ENCODE data around the gene LRRC8B. TPM values are rescaled to one million over a fixed set of nuclear protein-coding genes. Genes with fewer than 3 reads are reported as not detected.

Gene LRRC8B
- total and polyA plus RNA-seq, 2 donors from 2014 or later = 2.4 to 15.1 TPM

GRCh38 chr1:89635825-89636815 lies 111.5 kb downstream of the LRRC8B start:
- no peak for TF ChIP-seq CTCF (IDR thresholded peaks at IDR 0.05; ENCODE audit: borderline replicate concordance, extremely low read depth, insufficient read depth)
- Histone ChIP-seq H3K27me3 (ENCODE audit: control insufficient read depth, insufficient read depth, low read length) (no peaks in the 10 kb centered on the region), H3K4me1 (ENCODE audit: control insufficient read depth in 2 of 3, insufficient read depth in 2 of 3, low read depth in 1 of 3, low read length in 3 of 3) (peaks cover 0 to 8% (median 0%) of the 10 kb centered on the region in 3 donors), H3K27ac (ENCODE audit: low read depth in 2 of 2, low read length in 2 of 2) (no peak overlapping the region), H3K36me3 (ENCODE audit: control insufficient read depth in 2 of 3, insufficient read depth in 3 of 3, low read length in 3 of 3) (no peaks in the 10 kb centered on the region), H3K9me3 (ENCODE audit: control insufficient read depth in 2 of 3, insufficient read depth in 1 of 3, low read length in 3 of 3) (no peaks in the 10 kb centered on the region), H3K9ac (ENCODE audit: low read length in 3 of 3) (no peak overlapping the region), H3K4me3 (ENCODE audit: low read length in 3 of 3) (no peak overlapping the region)
- DNase-seq (no peak), FAIRE-seq (no peak)
- intact Hi-C loops (cut with DNase I) = no loop called here

GRCh38 chr1:89637496-89637895 lies 112.9 kb downstream of the LRRC8B start:
- H3K36me3 ChIP-seq (ENCODE audit: control insufficient read depth in 2 of 3, insufficient read depth in 3 of 3, low read length in 3 of 3) = no peaks in the 10 kb centered on the region
- DNase-seq = no peak
- no peak overlapping the region for H3K9ac ChIP-seq (ENCODE audit: low read length in 3 of 3)
- peaks cover 0 to under 1% (median 0%) of the 10 kb centered on the region in 3 donors for H3K4me1 ChIP-seq (ENCODE audit: control insufficient read depth in 2 of 3, insufficient read depth in 2 of 3, low read depth in 1 of 3, low read length in 3 of 3)
- no peak for TF ChIP-seq CTCF (IDR thresholded peaks at IDR 0.05; ENCODE audit: borderline replicate concordance, extremely low read depth, insufficient read depth)
- no peak overlapping the region for H3K4me3 ChIP-seq (ENCODE audit: low read length in 3 of 3)
- H3K27me3 ChIP-seq (ENCODE audit: control insufficient read depth, insufficient read depth, low read length) = no peaks in the 10 kb centered on the region
- intact Hi-C loops (cut with DNase I) = no loop called here
- FAIRE-seq = no peak
- H3K9me3 ChIP-seq (ENCODE audit: control insufficient read depth in 2 of 3, insufficient read depth in 1 of 3, low read length in 3 of 3) = no peaks in the 10 kb centered on the region
- no peak overlapping the region for H3K27ac ChIP-seq (ENCODE audit: low read depth in 2 of 2, low read length in 2 of 2)

GRCh38 chr1:89640440-89640839 lies 115.8 kb downstream of the LRRC8B start:
- Histone ChIP-seq H3K9me3 (ENCODE audit: control insufficient read depth in 2 of 3, insufficient read depth in 1 of 3, low read length in 3 of 3) (no peaks in the 10 kb centered on the region), H3K36me3 (ENCODE audit: control insufficient read depth in 2 of 3, insufficient read depth in 3 of 3, low read length in 3 of 3) (no peaks in the 10 kb centered on the region), H3K4me1 (ENCODE audit: control insufficient read depth in 2 of 3, insufficient read depth in 2 of 3, low read depth in 1 of 3, low read length in 3 of 3) (no peaks in the 10 kb centered on the region), H3K27me3 (ENCODE audit: control insufficient read depth, insufficient read depth, low read length) (no peaks in the 10 kb centered on the region), H3K4me3 (ENCODE audit: low read length in 3 of 3) (no peak overlapping the region), H3K9ac (ENCODE audit: low read length in 3 of 3) (no peak overlapping the region), H3K27ac (ENCODE audit: low read depth in 2 of 2, low read length in 2 of 2) (no peak overlapping the region)
- FAIRE-seq (no peak), DNase-seq (no peak)
- no peak for TF ChIP-seq CTCF (IDR thresholded peaks at IDR 0.05; ENCODE audit: borderline replicate concordance, extremely low read depth, insufficient read depth)
- intact Hi-C loops (cut with DNase I) = no loop called here

Data from kidney (tissue), 14 donors.